Measurements from ENCODE around the gene CDK5.

GRCh38 chr7:151015967-151016366, 41.7 kb downstream of the CDK5 start:
- TF ChIP-seq POLR2A (IDR thresholded peaks at IDR 0.05; ENCODE audit: low read depth, low read length) (no peak), POLR2AphosphoS5 (IDR thresholded peaks at IDR 0.05; ENCODE audit: low read depth, low read length) (no peak), PAX5 (IDR thresholded peaks at IDR 0.05; ENCODE audit: insufficient read depth, low read length, severe bottlenecking) (no peak)
